H1 (cell line): ENCODE data around the gene GMPR2. TPM values are rescaled to one million over a fixed set of nuclear protein-coding genes. Genes with fewer than 3 reads are reported as not detected.

Experiments used
- CBX8 ChIP-seq: fragments of 300-800, 300-1000 bp; sonication (generic); IDR thresholded peaks from 2 replicates; pipeline ENCODE4 v1.7.1; 2016; ENCODE audit warnings: low read depth, low read length, borderline replicate concordance
- CTCF ChIP-seq, 3 experiments: IDR thresholded peaks; 1 replicate in 2 of 3; 2 replicates in 1 of 3; pipeline versions ENCODE4 v1.5.1 to v1.6.1; 2011; ENCODE audit warnings: low read length in 3 of 3, mild to moderate bottlenecking in 3 of 3, inconsistent platforms in 2 of 3, low read depth in 1 of 3, moderate library complexity in 1 of 3; ENCODE audit not compliant: insufficient read depth in 1 of 3; ENCODE audit errors: control extremely low read depth in 1 of 3
- JUN ChIP-seq: IDR thresholded peaks from 2 replicates; pipeline ENCODE4 v1.6.1; 2011; ENCODE audit warnings: low read depth, mild to moderate bottlenecking, improper control_type of control experiment, low read length
- NANOG ChIP-seq: IDR thresholded peaks from 2 replicates; pipeline ENCODE4 v1.6.1; 2011; ENCODE audit warnings: low read length, low read depth, mild to moderate bottlenecking, inconsistent platforms; ENCODE audit not compliant: insufficient read depth, poor library complexity, severe bottlenecking
- RBBP5 ChIP-seq: IDR thresholded peaks from 2 replicates; pipeline ENCODE4 v1.7.1; 2012; ENCODE audit warnings: low read depth, mild to moderate bottlenecking, inconsistent platforms, low read length, moderate library complexity, borderline replicate concordance
- polyA plus RNA-seq, 7 experiments: library from polyadenylated mRNA; depleted of rRNA in 3 of 7; stranded (reverse) in 5 of 7; unstranded in 2 of 7; fragments of >200 nt in 5 of 7; fragments of 200-250 nt in 2 of 7; gene quantifications; 1 replicate in 5 of 7; 2 replicates in 1 of 7; 4 replicates in 1 of 7; pipeline versions ENCODE4 v1.2.1 to v1.2.3, GENCODE V29; 2011 to 2013; ENCODE audit warnings: missing spikeins in 2 of 7, mixed read lengths in 2 of 7
- total RNA-seq: library from RNA; stranded (reverse); fragmentation: NEBNext Ultra II Directional; extraction: Animal tissue kit (Norgen Biotek cat#: 25700); gene quantifications from 2 replicates; pipeline ENCODE4 v1.2.1, GENCODE V29; 2021
- TF ChIP-seq, protein P1 (sequence below): fragments of 300-600 bp; sonication (generic); IDR thresholded peaks from 2 replicates; pipeline ENCODE4 v1.7.1; 2012; ENCODE audit warnings: low read length, moderate library complexity, mild to moderate bottlenecking, inconsistent platforms; ENCODE audit not compliant: insufficient replicate concordance

GMPR2 gene
- total and polyA plus RNA-seq, 2 of the 8 experiments (the other 6 are each of a cell fraction or from before 2014, with no cell fraction given), result 61.6 to 85.3 TPM

DNA sequence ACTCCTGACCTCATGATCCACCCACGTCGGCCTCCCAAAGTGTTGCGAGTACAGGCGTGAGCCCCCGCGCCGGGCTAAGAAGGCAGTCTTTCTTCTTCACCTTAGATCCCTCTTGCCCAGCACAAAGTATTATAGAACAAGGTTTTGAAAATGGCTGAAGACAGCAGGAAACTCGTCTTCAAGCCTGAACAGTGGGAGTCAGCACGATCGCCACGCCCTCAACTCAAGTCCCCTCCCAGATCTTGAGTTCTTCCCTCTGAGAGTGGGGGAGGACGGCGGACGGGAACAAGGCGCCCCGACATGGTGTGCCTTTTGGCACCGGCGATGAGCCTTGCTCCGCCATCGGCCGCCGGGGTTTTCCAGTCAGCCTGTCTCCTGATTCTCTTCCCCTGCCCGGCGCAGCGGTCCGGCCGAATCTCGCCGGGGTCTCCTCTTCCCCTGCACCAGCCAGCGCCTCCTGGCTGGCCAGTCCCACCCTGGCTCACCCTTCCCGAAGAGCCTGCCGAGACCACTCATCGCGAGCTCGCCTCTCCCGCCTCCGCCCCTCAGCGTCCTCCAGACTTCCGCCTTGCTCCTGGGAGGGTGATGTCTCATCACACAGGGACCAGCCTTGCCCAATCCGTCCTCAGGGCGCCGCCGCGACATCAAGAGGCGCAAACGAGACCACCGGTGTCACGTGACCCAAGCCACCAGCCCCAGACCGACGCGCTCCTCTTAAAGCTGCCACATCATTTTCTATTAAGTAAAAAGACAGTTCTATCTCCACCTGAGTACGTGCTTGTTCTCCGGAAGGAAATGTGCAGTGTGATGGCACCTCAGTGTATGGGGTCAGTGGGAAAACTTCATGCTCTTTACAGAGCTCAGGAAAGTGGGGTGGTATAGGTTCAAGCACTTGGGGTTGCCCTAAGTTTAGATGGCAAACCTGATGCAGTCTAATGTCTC lies 19.5 kb upstream of the GMPR2 start, which contains the start of gene CHMP4A (continued):
- TF ChIP-seq, protein P1, sequence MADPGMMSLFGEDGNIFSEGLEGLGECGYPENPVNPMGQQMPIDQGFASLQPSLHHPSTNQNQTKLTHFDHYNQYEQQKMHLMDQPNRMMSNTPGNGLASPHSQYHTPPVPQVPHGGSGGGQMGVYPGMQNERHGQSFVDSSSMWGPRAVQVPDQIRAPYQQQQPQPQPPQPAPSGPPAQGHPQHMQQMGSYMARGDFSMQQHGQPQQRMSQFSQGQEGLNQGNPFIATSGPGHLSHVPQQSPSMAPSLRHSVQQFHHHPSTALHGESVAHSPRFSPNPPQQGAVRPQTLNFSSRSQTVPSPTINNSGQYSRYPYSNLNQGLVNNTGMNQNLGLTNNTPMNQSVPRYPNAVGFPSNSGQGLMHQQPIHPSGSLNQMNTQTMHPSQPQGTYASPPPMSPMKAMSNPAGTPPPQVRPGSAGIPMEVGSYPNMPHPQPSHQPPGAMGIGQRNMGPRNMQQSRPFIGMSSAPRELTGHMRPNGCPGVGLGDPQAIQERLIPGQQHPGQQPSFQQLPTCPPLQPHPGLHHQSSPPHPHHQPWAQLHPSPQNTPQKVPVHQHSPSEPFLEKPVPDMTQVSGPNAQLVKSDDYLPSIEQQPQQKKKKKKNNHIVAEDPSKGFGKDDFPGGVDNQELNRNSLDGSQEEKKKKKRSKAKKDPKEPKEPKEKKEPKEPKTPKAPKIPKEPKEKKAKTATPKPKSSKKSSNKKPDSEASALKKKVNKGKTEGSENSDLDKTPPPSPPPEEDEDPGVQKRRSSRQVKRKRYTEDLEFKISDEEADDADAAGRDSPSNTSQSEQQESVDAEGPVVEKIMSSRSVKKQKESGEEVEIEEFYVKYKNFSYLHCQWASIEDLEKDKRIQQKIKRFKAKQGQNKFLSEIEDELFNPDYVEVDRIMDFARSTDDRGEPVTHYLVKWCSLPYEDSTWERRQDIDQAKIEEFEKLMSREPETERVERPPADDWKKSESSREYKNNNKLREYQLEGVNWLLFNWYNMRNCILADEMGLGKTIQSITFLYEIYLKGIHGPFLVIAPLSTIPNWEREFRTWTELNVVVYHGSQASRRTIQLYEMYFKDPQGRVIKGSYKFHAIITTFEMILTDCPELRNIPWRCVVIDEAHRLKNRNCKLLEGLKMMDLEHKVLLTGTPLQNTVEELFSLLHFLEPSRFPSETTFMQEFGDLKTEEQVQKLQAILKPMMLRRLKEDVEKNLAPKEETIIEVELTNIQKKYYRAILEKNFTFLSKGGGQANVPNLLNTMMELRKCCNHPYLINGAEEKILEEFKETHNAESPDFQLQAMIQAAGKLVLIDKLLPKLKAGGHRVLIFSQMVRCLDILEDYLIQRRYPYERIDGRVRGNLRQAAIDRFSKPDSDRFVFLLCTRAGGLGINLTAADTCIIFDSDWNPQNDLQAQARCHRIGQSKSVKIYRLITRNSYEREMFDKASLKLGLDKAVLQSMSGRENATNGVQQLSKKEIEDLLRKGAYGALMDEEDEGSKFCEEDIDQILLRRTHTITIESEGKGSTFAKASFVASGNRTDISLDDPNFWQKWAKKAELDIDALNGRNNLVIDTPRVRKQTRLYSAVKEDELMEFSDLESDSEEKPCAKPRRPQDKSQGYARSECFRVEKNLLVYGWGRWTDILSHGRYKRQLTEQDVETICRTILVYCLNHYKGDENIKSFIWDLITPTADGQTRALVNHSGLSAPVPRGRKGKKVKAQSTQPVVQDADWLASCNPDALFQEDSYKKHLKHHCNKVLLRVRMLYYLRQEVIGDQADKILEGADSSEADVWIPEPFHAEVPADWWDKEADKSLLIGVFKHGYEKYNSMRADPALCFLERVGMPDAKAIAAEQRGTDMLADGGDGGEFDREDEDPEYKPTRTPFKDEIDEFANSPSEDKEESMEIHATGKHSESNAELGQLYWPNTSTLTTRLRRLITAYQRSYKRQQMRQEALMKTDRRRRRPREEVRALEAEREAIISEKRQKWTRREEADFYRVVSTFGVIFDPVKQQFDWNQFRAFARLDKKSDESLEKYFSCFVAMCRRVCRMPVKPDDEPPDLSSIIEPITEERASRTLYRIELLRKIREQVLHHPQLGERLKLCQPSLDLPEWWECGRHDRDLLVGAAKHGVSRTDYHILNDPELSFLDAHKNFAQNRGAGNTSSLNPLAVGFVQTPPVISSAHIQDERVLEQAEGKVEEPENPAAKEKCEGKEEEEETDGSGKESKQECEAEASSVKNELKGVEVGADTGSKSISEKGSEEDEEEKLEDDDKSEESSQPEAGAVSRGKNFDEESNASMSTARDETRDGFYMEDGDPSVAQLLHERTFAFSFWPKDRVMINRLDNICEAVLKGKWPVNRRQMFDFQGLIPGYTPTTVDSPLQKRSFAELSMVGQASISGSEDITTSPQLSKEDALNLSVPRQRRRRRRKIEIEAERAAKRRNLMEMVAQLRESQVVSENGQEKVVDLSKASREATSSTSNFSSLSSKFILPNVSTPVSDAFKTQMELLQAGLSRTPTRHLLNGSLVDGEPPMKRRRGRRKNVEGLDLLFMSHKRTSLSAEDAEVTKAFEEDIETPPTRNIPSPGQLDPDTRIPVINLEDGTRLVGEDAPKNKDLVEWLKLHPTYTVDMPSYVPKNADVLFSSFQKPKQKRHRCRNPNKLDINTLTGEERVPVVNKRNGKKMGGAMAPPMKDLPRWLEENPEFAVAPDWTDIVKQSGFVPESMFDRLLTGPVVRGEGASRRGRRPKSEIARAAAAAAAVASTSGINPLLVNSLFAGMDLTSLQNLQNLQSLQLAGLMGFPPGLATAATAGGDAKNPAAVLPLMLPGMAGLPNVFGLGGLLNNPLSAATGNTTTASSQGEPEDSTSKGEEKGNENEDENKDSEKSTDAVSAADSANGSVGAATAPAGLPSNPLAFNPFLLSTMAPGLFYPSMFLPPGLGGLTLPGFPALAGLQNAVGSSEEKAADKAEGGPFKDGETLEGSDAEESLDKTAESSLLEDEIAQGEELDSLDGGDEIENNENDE, result no peak
- TF ChIP-seq NANOG (no peak), CTCF (IDR thresholded peaks at IDR 0.05; ENCODE audit: control extremely low read depth in 1 of 3, insufficient read depth in 1 of 3, low read depth in 1 of 3, low read length in 3 of 3) (peak in 1 of 3 experiments; percentile 8; a peak in 1 of 4 replicates), CBX8 (no peak), RBBP5 (no peak), JUN (no peak)
